Activated CD8-positive, alpha-beta memory T cell treated with anti-CD3 and anti-CD28 coated beads, Interleukin-2, amount 50 U/mL, for 1 hour (primary cell): ENCODE results near the gene ATP5PD.
"Not testable (repeated sequence)": the region's sequence is repeated elsewhere in the genome, so short reads cannot be mapped to it uniquely, and the experiment has no call there.

Experiments
- DNase-seq: peaks from one replicate; pipeline ENCODE4 v3.0.0-alpha.2; 2020; ENCODE audit errors: extremely low read depth

The ATP5PD gene

GRCh38 chr17:75051941-75052340 is 5.2 kb upstream of the ATP5PD start:
- no peak for DNase-seq

- no peak for DNase-seq
Measured at GRCh38 chr17:75049706-75050105, 2.9 kb upstream of the ATP5PD start.

- DNase-seq = no peak
Measured at GRCh38 chr17:75049057-75049456, 2.3 kb upstream of the ATP5PD start.

- no peak for DNase-seq
Measured at GRCh38 chr17:75048249-75048878, 1.6 kb upstream of the ATP5PD start.

- no peak for DNase-seq
Measured at GRCh38 chr17:75047398-75048098, 779 bp upstream of the ATP5PD start.

GRCh38 chr17:75045946-75046406 is 793 bp downstream of the ATP5PD start:
- not testable (repeated sequence) for DNase-seq

- DNase-seq = no peak
Measured at GRCh38 chr17:75044716-75045115, 2.1 kb downstream of the ATP5PD start.

- not testable (repeated sequence) for DNase-seq
Measured at GRCh38 chr17:75043789-75044188, 3.0 kb downstream of the ATP5PD start.

- no peak for DNase-seq
Measured at GRCh38 chr17:75041656-75042280, 5.0 kb downstream of the ATP5PD start.

GRCh38 chr17:75039238-75039637 is 7.5 kb downstream of the ATP5PD start:
- no peak for DNase-seq

- DNase-seq = peak; percentile 92
Measured at GRCh38 chr17:75036643-75037268, 10.0 kb downstream of the ATP5PD start.

GRCh38 chr17:75034236-75034908 is 12.4 kb downstream of the ATP5PD start:
- peak; percentile 49 for DNase-seq

- peak; percentile 48 for DNase-seq
Measured at GRCh38 chr17:75033346-75034235, 13.2 kb downstream of the ATP5PD start.

GRCh38 chr17:75032720-75033280 is 14.0 kb downstream of the ATP5PD start:
- no peak for DNase-seq

- no peak for DNase-seq
Measured at GRCh38 chr17:75031972-75032719, 14.6 kb downstream of the ATP5PD start.

- DNase-seq = no peak
Measured at GRCh38 chr17:75030161-75030560, 16.6 kb downstream of the ATP5PD start.

- not testable (repeated sequence) for DNase-seq
Measured at GRCh38 chr17:75026650-75027049, 20.1 kb downstream of the ATP5PD start.

- DNase-seq = not testable (repeated sequence)
Measured at GRCh38 chr17:75025398-75025734, 21.4 kb downstream of the ATP5PD start.

GRCh38 chr17:75024686-75025397 is 21.9 kb downstream of the ATP5PD start:
- DNase-seq = no peak
